ENCODE data around the gene GBX1.

- TF ChIP-seq CTCF (IDR thresholded peaks at IDR 0.05; ENCODE audit: insufficient read depth, low read length, poor library complexity, severe bottlenecking): no peak
- no peak for TF ChIP-seq EZH2phosphoT487 (conservative IDR thresholded peaks at IDR 0.05; ENCODE audit: low read length)
These were observed 24.6 kb upstream of the GBX1 start for GRCh38 chr7:151192002-151192539.

Data from SU-DHL-6 (cell line).